ENCODE data around the gene USP24. TPM values are rescaled to one million over a fixed set of nuclear protein-coding genes. Genes with fewer than 3 reads are reported as not detected.

The USP24 gene
- polyA plus RNA-seq, 1 experiment = 20.9 TPM

DNA sequence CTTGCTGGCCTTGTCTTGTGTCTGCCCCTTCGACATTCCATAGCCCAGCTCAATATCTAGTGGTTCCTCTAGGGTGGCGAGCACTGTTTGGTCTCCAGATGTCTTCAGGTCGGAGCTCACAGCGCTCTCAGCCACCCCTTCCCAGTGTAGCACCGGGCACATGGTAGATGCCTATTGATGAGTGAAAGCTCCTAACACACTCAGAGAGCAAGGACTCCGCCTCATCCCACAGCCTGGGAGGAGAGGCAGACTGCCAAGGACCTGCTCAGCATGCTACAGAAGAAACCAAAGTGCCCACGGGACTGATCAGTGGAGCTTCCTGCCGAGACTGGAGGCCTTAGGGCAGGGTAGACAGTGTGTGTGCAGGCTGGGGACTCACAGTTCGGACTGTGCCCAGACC lies 164.9 kb downstream of the USP24 start:
- POLR2A ChIA-PET = no interaction called here
- H3K27ac ChIP-seq (ENCODE audit: low read depth, low read length) = no peak overlapping the region

DNA sequence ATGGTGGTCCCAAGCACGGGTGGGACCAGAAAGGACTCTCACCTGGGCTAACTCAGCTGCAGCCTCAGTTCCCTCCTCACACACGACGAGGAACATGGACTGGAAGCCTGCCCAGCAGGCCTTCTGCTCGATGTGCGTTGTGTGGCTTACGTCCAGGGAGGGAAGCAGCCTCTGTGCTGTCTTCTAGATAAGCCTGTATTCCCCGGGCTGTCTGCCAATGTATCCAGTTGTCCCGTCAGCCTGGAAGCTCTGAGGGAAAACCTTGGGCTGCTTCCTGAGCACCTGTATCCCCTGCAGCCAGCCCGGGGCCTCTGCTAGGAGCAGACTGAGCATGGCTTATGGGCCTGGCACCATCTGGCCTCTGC lies 165.3 kb downstream of the USP24 start:
- no peak for DNase-seq (ENCODE audit: low read depth, low spot score)
- H3K9me3 ChIP-seq (ENCODE audit: control insufficient read depth, insufficient read depth, low read length) = no peaks in the 10 kb centered on the region
- TF ChIP-seq, protein P1, sequence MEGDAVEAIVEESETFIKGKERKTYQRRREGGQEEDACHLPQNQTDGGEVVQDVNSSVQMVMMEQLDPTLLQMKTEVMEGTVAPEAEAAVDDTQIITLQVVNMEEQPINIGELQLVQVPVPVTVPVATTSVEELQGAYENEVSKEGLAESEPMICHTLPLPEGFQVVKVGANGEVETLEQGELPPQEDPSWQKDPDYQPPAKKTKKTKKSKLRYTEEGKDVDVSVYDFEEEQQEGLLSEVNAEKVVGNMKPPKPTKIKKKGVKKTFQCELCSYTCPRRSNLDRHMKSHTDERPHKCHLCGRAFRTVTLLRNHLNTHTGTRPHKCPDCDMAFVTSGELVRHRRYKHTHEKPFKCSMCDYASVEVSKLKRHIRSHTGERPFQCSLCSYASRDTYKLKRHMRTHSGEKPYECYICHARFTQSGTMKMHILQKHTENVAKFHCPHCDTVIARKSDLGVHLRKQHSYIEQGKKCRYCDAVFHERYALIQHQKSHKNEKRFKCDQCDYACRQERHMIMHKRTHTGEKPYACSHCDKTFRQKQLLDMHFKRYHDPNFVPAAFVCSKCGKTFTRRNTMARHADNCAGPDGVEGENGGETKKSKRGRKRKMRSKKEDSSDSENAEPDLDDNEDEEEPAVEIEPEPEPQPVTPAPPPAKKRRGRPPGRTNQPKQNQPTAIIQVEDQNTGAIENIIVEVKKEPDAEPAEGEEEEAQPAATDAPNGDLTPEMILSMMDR (IDR thresholded peaks at IDR 0.05; ENCODE audit: low read depth, low read length) = no peak
- POLR2A ChIA-PET = no interaction called here
- CTCF ChIA-PET = interaction anchor here (0.5 kb wide), 1 partner anchor 20 kb away, joined by 3 read pairs; no protein-coding TSS in a partner anchor
- no peak overlapping the region for H3K4me3 ChIP-seq (ENCODE audit: low read depth, low read length)
- H3K27me3 ChIP-seq (ENCODE audit: control insufficient read depth, insufficient read depth, low read length) = peaks cover 16% of the 10 kb centered on the region
- H3K27ac ChIP-seq (ENCODE audit: low read depth, low read length) = peak overlapping the region; percentile 11

More for the DNA sequence above, 164.9 kb downstream of the USP24 start:
- Histone ChIP-seq H3K4me3 (ENCODE audit: low read depth, low read length) (no peak overlapping the region), H3K9me3 (ENCODE audit: control insufficient read depth, insufficient read depth, low read length) (no peaks in the 10 kb centered on the region), H3K27me3 (ENCODE audit: control insufficient read depth, insufficient read depth, low read length) (peaks cover 15% of the 10 kb centered on the region)
- no peak for DNase-seq (ENCODE audit: low read depth, low spot score)
- CTCF ChIA-PET = interaction anchor here (0.5 kb wide), 1 partner anchor 19 kb away, joined by 3 read pairs; no protein-coding TSS in a partner anchor
- TF ChIP-seq, protein P1 (IDR thresholded peaks at IDR 0.05; ENCODE audit: low read depth, low read length) = no peak

DNA sequence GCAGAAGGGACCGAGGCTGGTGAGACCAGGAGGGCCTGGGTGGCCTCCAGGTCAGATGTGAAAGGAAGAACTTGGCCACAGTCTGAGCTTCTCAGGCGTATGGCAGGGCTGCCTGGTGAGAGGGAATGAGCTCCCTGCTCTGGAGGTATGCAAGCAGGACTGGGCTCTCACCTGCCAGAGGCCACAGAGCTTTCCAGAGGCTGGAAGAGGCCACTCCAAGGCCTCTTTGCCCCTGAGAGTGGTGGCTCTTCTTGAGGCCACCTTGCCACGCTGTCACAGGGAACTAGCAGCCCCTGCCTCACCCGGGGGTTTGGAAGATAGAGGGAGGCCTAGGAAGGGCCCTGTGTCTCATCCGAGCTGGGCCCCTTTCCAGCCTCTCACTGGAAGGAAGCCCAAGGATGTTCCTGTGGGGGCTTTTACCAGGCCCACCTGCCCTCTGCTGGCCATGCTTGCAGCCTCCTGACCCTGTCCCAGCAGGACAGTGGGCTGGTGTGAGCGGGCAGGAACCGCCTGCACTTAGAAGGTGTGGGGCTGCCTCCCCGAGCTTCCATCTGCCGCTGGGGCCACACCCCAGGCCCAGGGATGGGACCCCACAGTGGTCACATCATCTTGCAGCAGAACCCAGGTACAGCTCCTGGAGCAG lies 165.8 kb downstream of the USP24 start:
- no peaks in the 10 kb centered on the region for H3K9me3 ChIP-seq (ENCODE audit: control insufficient read depth, insufficient read depth, low read length)
- ChIA-PET POLR2A (interaction anchor here (0.6 kb wide), 1 partner anchor 1683 kb away, joined by 5 read pairs; no protein-coding TSS in a partner anchor), CTCF (interaction anchor here (0.5 to 0.9 kb wide), 3 partner anchors 20 to 103 kb away, joined by 3 read pairs; no protein-coding TSS in a partner anchor)
- TF ChIP-seq, protein P1 (IDR thresholded peaks at IDR 0.05; ENCODE audit: low read depth, low read length) = no peak
- H3K27ac ChIP-seq (ENCODE audit: low read depth, low read length) = peak overlapping the region; percentile 11
- no peak overlapping the region for H3K4me3 ChIP-seq (ENCODE audit: low read depth, low read length)
- no peak for DNase-seq (ENCODE audit: low read depth, low spot score)
- peaks cover 16% of the 10 kb centered on the region for H3K27me3 ChIP-seq (ENCODE audit: control insufficient read depth, insufficient read depth, low read length)

DNA sequence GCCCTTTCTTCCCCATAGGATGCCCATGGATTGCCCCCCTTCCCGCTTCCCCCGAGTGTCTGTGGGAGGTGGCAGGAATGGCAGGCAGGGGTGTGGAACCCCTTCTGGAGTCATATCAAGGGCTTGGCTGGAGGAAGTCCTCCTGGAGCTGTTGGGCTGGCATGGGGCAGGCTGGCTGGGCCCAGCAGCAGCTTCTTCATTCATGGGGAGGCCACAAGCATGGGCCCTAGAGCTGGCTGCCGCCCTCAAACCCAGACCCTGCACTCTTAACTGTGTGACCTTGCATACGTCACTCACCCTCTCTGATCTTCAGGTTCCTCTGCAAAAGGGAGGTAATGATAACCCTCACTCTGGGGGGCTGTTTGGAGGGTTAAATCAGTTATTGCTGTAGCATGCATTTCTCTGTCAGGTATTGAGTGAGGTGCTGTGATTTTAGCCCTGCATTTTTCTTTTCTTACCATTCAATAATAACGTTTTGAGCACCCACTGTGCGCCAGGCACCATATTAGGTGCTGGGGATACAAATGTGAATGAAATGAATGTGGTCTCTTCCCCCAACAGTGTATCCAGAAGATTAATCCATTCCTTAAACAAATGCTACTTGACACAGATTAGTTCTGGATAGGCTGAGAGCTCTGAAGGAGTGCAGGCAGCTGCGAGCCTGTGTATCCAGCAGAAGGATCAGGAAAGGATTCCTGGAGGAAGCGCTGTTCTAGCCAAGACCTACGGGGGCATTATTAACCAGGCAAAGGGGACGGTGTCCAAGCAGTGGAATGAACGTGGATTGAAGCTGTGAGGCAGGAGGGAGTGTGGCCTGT lies 166.5 kb downstream of the USP24 start:
- no peak overlapping the region for H3K27ac ChIP-seq (ENCODE audit: low read depth, low read length)
- H3K9me3 ChIP-seq (ENCODE audit: control insufficient read depth, insufficient read depth, low read length) = no peaks in the 10 kb centered on the region; the same call in 1 of the 2 replicates
- ChIA-PET POLR2A (no interaction called here), CTCF (interaction anchor here (0.7 to 0.9 kb wide), 2 partner anchors 98 to 103 kb away, joined by 3 read pairs; no protein-coding TSS in a partner anchor)
- H3K27me3 ChIP-seq (ENCODE audit: control insufficient read depth, insufficient read depth, low read length) = peaks cover 19% of the 10 kb centered on the region
- no peak overlapping the region for H3K4me3 ChIP-seq (ENCODE audit: low read depth, low read length)
- no peak for DNase-seq (ENCODE audit: low read depth, low spot score)
- TF ChIP-seq, protein P1 (IDR thresholded peaks at IDR 0.05; ENCODE audit: low read depth, low read length) = no peak

DNA sequence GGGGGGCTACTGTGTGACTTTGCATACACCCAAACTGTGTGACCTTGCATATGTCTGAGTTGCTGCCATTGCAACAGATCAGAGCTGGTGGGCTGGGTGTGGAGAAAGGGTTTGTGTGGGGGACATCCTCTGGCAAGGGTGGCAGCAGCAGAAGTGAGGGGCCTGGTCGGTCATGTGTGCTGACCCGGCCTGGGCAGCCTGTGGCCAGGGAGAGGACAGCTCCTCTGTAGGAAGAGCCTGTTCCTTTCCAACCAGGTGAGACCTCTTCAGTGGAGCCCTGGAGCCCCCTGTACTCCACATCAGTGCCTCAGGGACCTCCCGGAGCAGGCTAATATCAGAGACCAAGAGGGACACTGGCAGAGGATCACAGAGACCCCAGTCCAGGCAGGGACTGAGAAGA lies 167.6 kb downstream of the USP24 start:
- CTCF ChIA-PET = no interaction called here
- Histone ChIP-seq H3K4me3 (ENCODE audit: low read depth, low read length) (no peak overlapping the region), H3K27ac (ENCODE audit: low read depth, low read length) (no peak overlapping the region)

More for the DNA sequence above, 167.6 kb downstream of the USP24 start:
- no peak for DNase-seq (ENCODE audit: low read depth, low spot score)
- H3K9me3 ChIP-seq (ENCODE audit: control insufficient read depth, insufficient read depth, low read length) = no peaks in the 10 kb centered on the region; the same call in 1 of the 2 replicates
- H3K27me3 ChIP-seq (ENCODE audit: control insufficient read depth, insufficient read depth, low read length) = peaks cover 24% of the 10 kb centered on the region
- TF ChIP-seq, protein P1 (IDR thresholded peaks at IDR 0.05; ENCODE audit: low read depth, low read length) = no peak
- POLR2A ChIA-PET = no interaction called here
